ENCODE measurements around the gene PPP1R37.
"Not testable (repeated sequence)": the region's sequence is repeated elsewhere in the genome, so short reads cannot be mapped to it uniquely, and the experiment has no call there.

Gene PPP1R37

GRCh38 chr19:45106363-45106762 is 13.4 kb downstream of the PPP1R37 start:
- not testable (repeated sequence) for H3K27me3 ChIP-seq (ENCODE audit: insufficient read depth, low read length); H3K23ac ChIP-seq (ENCODE audit: low read length); H3K27ac ChIP-seq (ENCODE audit: low read depth, low read length); H3K9ac ChIP-seq (ENCODE audit: low read length); H3K18ac ChIP-seq (ENCODE audit: low read length); H4K91ac ChIP-seq (ENCODE audit: low read depth, low read length); H3K79me1 ChIP-seq (ENCODE audit: low read length); H3K4me3 ChIP-seq (ENCODE audit: low read depth, low read length); H3K9me3 ChIP-seq (ENCODE audit: insufficient read depth, low read depth, low read length); H3K4ac ChIP-seq (ENCODE audit: low read depth, low read length); H3K14ac ChIP-seq (ENCODE audit: low read length); H2BK5ac ChIP-seq (ENCODE audit: low read depth, low read length, poor library complexity); H3K4me2 ChIP-seq (ENCODE audit: low read length); H4K12ac ChIP-seq (ENCODE audit: low read depth, low read length); H3K36me3 ChIP-seq (ENCODE audit: control insufficient read depth in 1 of 2, insufficient read depth in 2 of 2, low read length in 2 of 2); H2BK120ac ChIP-seq (ENCODE audit: insufficient read depth, low read length, poor library complexity); H3K4me1 ChIP-seq (ENCODE audit: control insufficient read depth in 1 of 2, insufficient read depth in 2 of 2, low read length in 2 of 2); H4K8ac ChIP-seq (ENCODE audit: low read depth, low read length); H2AFZ ChIP-seq (ENCODE audit: insufficient read depth, low read length, poor library complexity); DNase-seq; H2BK12ac ChIP-seq (ENCODE audit: low read length); H2AK5ac ChIP-seq (ENCODE audit: low read length)
- WGBS (ENCODE audit: extremely low coverage, insufficient coverage, insufficient read length): no CpG with 5 or more reads among the region's 11 CpGs
- peaks cover 11% of the 10 kb centered on the region for H3K79me2 ChIP-seq (ENCODE audit: control insufficient read depth, insufficient read depth, low read length, poor library complexity)

GRCh38 chr19:45107621-45108150 is 14.7 kb downstream of the PPP1R37 start:
- WGBS (ENCODE audit: extremely low coverage, insufficient coverage, insufficient read length): no CpG with 5 or more reads among the region's 12 CpGs
- Histone ChIP-seq H3K14ac (ENCODE audit: low read length) (no peak overlapping the region), H3K27ac (ENCODE audit: low read depth, low read length) (no peak overlapping the region), H2BK120ac (ENCODE audit: insufficient read depth, low read length, poor library complexity) (no peak overlapping the region), H3K36me3 (ENCODE audit: control insufficient read depth in 1 of 2, insufficient read depth in 2 of 2, low read length in 2 of 2) (peaks cover 3 to 6% of the 10 kb centered on the region in 2 experiments), H2AK5ac (ENCODE audit: low read length) (no peak overlapping the region), H3K4me2 (ENCODE audit: low read length) (no peak overlapping the region), H3K79me1 (ENCODE audit: low read length) (no peaks in the 10 kb centered on the region), H4K91ac (ENCODE audit: low read depth, low read length) (no peak overlapping the region), H4K8ac (ENCODE audit: low read depth, low read length) (no peak overlapping the region), H4K12ac (ENCODE audit: low read depth, low read length) (no peak overlapping the region), H3K4me3 (ENCODE audit: low read depth, low read length) (no peak overlapping the region), H2BK12ac (ENCODE audit: low read length) (no peak overlapping the region), H3K4ac (ENCODE audit: low read depth, low read length) (no peak overlapping the region), H3K23ac (ENCODE audit: low read length) (no peak overlapping the region), H3K9ac (ENCODE audit: low read length) (no peak overlapping the region), H2AFZ (ENCODE audit: insufficient read depth, low read length, poor library complexity) (no peak overlapping the region), H3K79me2 (ENCODE audit: control insufficient read depth, insufficient read depth, low read length, poor library complexity) (peaks cover 12% of the 10 kb centered on the region), H3K27me3 (ENCODE audit: insufficient read depth, low read length) (no peaks in the 10 kb centered on the region), H2BK5ac (ENCODE audit: low read depth, low read length, poor library complexity) (no peak overlapping the region), H3K9me3 (ENCODE audit: insufficient read depth, low read depth, low read length) (no peaks in the 10 kb centered on the region), H3K4me1 (ENCODE audit: control insufficient read depth in 1 of 2, insufficient read depth in 2 of 2, low read length in 2 of 2) (no peaks in the 10 kb centered on the region), H3K18ac (ENCODE audit: low read length) (no peak overlapping the region)
- peak; percentile 47 to 76 for DNase-seq

DNA sequence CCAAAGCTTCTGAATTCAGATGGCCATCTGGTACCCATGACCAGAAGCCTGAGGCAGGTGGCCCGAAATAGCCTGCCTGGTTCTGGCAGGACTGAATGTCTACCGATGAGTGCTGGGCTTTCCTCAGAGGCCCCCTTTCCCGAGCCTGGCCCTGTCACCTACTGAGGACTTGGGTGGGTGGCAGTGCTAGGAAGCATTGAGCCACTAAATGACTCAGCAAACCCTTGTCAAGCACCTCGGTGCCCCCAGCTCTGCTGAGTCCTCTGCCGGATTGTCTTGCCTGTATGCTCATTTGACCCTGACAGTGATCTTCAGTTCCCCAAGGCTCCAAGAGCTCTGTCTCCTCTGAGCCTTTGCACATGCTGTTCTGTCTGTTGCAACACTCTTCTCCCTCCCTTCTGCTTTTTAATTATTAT is 17.9 kb downstream of the PPP1R37 start:
- H2BK5ac ChIP-seq (ENCODE audit: low read depth, low read length, poor library complexity): no peak overlapping the region
- H3K4me2 ChIP-seq (ENCODE audit: low read length): no peak overlapping the region
- no peak overlapping the region for H4K91ac ChIP-seq (ENCODE audit: low read depth, low read length)
- no peaks in the 10 kb centered on the region for H3K9me3 ChIP-seq (ENCODE audit: insufficient read depth, low read depth, low read length)
- no peak overlapping the region for H4K8ac ChIP-seq (ENCODE audit: low read depth, low read length)
- DNase-seq: no peak
- no peak overlapping the region for H3K27ac ChIP-seq (ENCODE audit: low read depth, low read length)
- H4K12ac ChIP-seq (ENCODE audit: low read depth, low read length): no peak overlapping the region
- H3K14ac ChIP-seq (ENCODE audit: low read length): no peak overlapping the region
- H3K36me3 ChIP-seq (ENCODE audit: control insufficient read depth in 1 of 2, insufficient read depth in 2 of 2, low read length in 2 of 2): peaks cover 2 to 3% of the 10 kb centered on the region in 2 experiments
- H3K18ac ChIP-seq (ENCODE audit: low read length): no peak overlapping the region
- H3K4ac ChIP-seq (ENCODE audit: low read depth, low read length): peak overlapping the region; percentile 66
- no peak overlapping the region for H3K23ac ChIP-seq (ENCODE audit: low read length)
- H2BK120ac ChIP-seq (ENCODE audit: insufficient read depth, low read length, poor library complexity): no peak overlapping the region
- no peak overlapping the region for H3K4me3 ChIP-seq (ENCODE audit: low read depth, low read length)
- no CpG with 5 or more reads among the region's 5 CpGs for WGBS (ENCODE audit: extremely low coverage, insufficient coverage, insufficient read length)
- no peak overlapping the region for H3K9ac ChIP-seq (ENCODE audit: low read length)
- no peaks in the 10 kb centered on the region for H3K79me1 ChIP-seq (ENCODE audit: low read length)
- H3K79me2 ChIP-seq (ENCODE audit: control insufficient read depth, insufficient read depth, low read length, poor library complexity): peaks cover 11% of the 10 kb centered on the region
- peaks cover 0 to 4% of the 10 kb centered on the region in 2 experiments for H3K4me1 ChIP-seq (ENCODE audit: control insufficient read depth in 1 of 2, insufficient read depth in 2 of 2, low read length in 2 of 2)
- no peak overlapping the region for H2AK5ac ChIP-seq (ENCODE audit: low read length)
- H2AFZ ChIP-seq (ENCODE audit: insufficient read depth, low read length, poor library complexity): no peak overlapping the region
- no peak overlapping the region for H2BK12ac ChIP-seq (ENCODE audit: low read length)
- no peaks in the 10 kb centered on the region for H3K27me3 ChIP-seq (ENCODE audit: insufficient read depth, low read length)

DNA sequence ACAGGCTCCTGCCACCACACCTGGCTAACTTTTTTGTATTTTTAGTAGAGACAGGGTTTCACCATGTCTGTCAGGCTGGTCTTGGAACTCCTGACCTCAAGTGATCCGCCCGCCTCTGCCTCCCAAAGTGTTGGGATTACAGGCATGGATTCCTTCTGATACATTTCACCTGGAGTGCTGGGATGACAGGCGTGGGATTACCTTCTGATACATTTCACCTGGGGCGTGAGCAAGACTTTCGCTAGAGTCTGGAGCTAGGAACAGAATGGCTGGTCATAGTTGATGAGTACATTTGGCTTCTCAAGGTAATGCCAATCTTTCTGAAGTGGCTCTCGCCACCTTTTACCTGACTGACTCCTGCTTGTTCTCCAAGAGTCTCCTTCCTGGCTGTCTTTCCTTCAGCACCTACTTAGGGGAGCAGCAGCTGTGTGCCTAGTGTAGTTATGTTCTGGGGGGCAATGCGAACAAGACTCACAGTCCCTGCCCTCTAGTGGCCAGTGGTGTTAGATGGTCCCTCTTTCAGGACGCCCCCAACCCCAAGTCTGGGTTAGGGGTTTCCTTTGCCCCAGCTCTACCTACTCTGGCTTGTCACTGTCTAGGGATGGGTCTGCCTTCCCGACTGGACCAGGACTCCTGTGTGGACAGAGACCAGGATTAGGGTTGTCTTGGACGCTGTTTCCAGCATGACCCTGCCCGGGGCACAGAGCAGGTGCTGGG is 19.3 kb downstream of the PPP1R37 start:
- no peak overlapping the region for H2BK12ac ChIP-seq (ENCODE audit: low read length)
- H2AFZ ChIP-seq (ENCODE audit: insufficient read depth, low read length, poor library complexity): no peak overlapping the region
- H2AK5ac ChIP-seq (ENCODE audit: low read length): no peak overlapping the region
- WGBS (ENCODE audit: extremely low coverage, insufficient coverage, insufficient read length): no CpG with 5 or more reads among the region's 11 CpGs
- peak; percentile 61 to 65 for DNase-seq
- H2BK120ac ChIP-seq (ENCODE audit: insufficient read depth, low read length, poor library complexity): no peak overlapping the region
- H3K4ac ChIP-seq (ENCODE audit: low read depth, low read length): peak overlapping the region; percentile 17
- peaks cover 11% of the 10 kb centered on the region for H3K79me2 ChIP-seq (ENCODE audit: control insufficient read depth, insufficient read depth, low read length, poor library complexity)
- no peak overlapping the region for H3K14ac ChIP-seq (ENCODE audit: low read length)
- H3K9ac ChIP-seq (ENCODE audit: low read length): no peak overlapping the region
- H4K91ac ChIP-seq (ENCODE audit: low read depth, low read length): no peak overlapping the region
- H3K36me3 ChIP-seq (ENCODE audit: control insufficient read depth in 1 of 2, insufficient read depth in 2 of 2, low read length in 2 of 2): peaks cover 2 to 3% of the 10 kb centered on the region in 2 experiments
- no peaks in the 10 kb centered on the region for H3K9me3 ChIP-seq (ENCODE audit: insufficient read depth, low read depth, low read length)
- H3K4me2 ChIP-seq (ENCODE audit: low read length): no peak overlapping the region
- H3K27ac ChIP-seq (ENCODE audit: low read depth, low read length): no peak overlapping the region
- no peak overlapping the region for H3K23ac ChIP-seq (ENCODE audit: low read length)
- H3K4me1 ChIP-seq (ENCODE audit: control insufficient read depth in 1 of 2, insufficient read depth in 2 of 2, low read length in 2 of 2): peaks cover 1 to 11% of the 10 kb centered on the region in 2 experiments
- no peak overlapping the region for H3K4me3 ChIP-seq (ENCODE audit: low read depth, low read length)
- H3K79me1 ChIP-seq (ENCODE audit: low read length): no peaks in the 10 kb centered on the region
- H4K8ac ChIP-seq (ENCODE audit: low read depth, low read length): no peak overlapping the region
- H3K18ac ChIP-seq (ENCODE audit: low read length): peak overlapping the region; percentile 33
- H4K12ac ChIP-seq (ENCODE audit: low read depth, low read length): no peak overlapping the region
- no peaks in the 10 kb centered on the region for H3K27me3 ChIP-seq (ENCODE audit: insufficient read depth, low read length)
- H2BK5ac ChIP-seq (ENCODE audit: low read depth, low read length, poor library complexity): no peak overlapping the region

Data from trophoblast cell (in vitro differentiated cells and primary cell).